GM23338 (cell line): ENCODE measurements around the gene KRT9. TPM values are rescaled to one million over a fixed set of nuclear protein-coding genes. Genes with fewer than 3 reads are reported as not detected.

Experiments used
- CREB1 ChIP-seq: fragments of 250-450 bp; sonication (Bioruptor Pico); IDR thresholded peaks from 2 replicates; pipeline ENCODE4 v1.5.0; 2020; ENCODE audit warnings: low read depth, mild to moderate bottlenecking, moderate library complexity
- EZH2 ChIP-seq: fragments of 200-600 bp; sonication (generic); IDR thresholded peaks from one replicate; pipeline ENCODE4 v1.8.0; 2017; ENCODE audit warnings: antibody characterized with exemption, mild to moderate bottlenecking, low read depth; ENCODE audit not compliant: unreplicated experiment
- EZH2phosphoT487 ChIP-seq: fragments of 200-600 bp; sonication (generic); IDR thresholded peaks from one replicate; pipeline ENCODE4 v1.8.1; 2018; ENCODE audit warnings: antibody characterized with exemption; ENCODE audit not compliant: unreplicated experiment
- ZNF462 ChIP-seq: fragments of 250-450 bp; sonication (Bioruptor Pico); IDR thresholded peaks from 2 replicates; pipeline ENCODE4 v1.5.0; 2020; ENCODE audit warnings: mild to moderate bottlenecking, moderate library complexity
- polyA plus RNA-seq: library from polyadenylated mRNA; unstranded; fragments of >200 nt; fragmentation: Nextera tagmentation; extraction: Ambion mirVana; gene quantifications from 2 replicates; pipeline ENCODE4 v1.2.1, GENCODE V29; 2016
- total RNA-seq: library from RNA; depleted of rRNA; stranded (reverse); fragments of >200 nt; shearing (Covaris generic); gene quantifications from 2 replicates; pipeline ENCODE4 v1.2.3, GENCODE V29; 2014
- TF ChIP-seq, protein P1 (sequence below): IDR thresholded peaks from one replicate; pipeline ENCODE4 v1.6.1; 2018; ENCODE audit warnings: antibody characterized with exemption; ENCODE audit not compliant: unreplicated experiment
- TF ChIP-seq, protein P2 (sequence below): IDR thresholded peaks from 2 replicates; pipeline ENCODE4 v1.6.1; 2016; ENCODE audit warnings: antibody characterized with exemption

Gene KRT9
- total and polyA plus RNA-seq, 2 experiments from 2014 or later = not detected

GRCh38 chr17:41537990-41538389 lies 33.9 kb downstream of the KRT9 start (continued):
- TF ChIP-seq ZNF462 (no peak), EZH2phosphoT487 (no peak), CREB1 (CRISPR knock-in tag) (no peak), EZH2 (no peak)
- TF ChIP-seq, protein P1, sequence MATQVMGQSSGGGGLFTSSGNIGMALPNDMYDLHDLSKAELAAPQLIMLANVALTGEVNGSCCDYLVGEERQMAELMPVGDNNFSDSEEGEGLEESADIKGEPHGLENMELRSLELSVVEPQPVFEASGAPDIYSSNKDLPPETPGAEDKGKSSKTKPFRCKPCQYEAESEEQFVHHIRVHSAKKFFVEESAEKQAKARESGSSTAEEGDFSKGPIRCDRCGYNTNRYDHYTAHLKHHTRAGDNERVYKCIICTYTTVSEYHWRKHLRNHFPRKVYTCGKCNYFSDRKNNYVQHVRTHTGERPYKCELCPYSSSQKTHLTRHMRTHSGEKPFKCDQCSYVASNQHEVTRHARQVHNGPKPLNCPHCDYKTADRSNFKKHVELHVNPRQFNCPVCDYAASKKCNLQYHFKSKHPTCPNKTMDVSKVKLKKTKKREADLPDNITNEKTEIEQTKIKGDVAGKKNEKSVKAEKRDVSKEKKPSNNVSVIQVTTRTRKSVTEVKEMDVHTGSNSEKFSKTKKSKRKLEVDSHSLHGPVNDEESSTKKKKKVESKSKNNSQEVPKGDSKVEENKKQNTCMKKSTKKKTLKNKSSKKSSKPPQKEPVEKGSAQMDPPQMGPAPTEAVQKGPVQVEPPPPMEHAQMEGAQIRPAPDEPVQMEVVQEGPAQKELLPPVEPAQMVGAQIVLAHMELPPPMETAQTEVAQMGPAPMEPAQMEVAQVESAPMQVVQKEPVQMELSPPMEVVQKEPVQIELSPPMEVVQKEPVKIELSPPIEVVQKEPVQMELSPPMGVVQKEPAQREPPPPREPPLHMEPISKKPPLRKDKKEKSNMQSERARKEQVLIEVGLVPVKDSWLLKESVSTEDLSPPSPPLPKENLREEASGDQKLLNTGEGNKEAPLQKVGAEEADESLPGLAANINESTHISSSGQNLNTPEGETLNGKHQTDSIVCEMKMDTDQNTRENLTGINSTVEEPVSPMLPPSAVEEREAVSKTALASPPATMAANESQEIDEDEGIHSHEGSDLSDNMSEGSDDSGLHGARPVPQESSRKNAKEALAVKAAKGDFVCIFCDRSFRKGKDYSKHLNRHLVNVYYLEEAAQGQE = no peak
- TF ChIP-seq, protein P2, sequence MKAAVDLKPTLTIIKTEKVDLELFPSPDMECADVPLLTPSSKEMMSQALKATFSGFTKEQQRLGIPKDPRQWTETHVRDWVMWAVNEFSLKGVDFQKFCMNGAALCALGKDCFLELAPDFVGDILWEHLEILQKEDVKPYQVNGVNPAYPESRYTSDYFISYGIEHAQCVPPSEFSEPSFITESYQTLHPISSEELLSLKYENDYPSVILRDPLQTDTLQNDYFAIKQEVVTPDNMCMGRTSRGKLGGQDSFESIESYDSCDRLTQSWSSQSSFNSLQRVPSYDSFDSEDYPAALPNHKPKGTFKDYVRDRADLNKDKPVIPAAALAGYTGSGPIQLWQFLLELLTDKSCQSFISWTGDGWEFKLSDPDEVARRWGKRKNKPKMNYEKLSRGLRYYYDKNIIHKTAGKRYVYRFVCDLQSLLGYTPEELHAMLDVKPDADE = no peak
